ENCODE results near the gene DAZL. TPM values are rescaled to one million over a fixed set of nuclear protein-coding genes. Genes with fewer than 3 reads are reported as not detected.

Gene DAZL
- total RNA-seq, 2 donors from 2014 or later = not detected

DNA sequence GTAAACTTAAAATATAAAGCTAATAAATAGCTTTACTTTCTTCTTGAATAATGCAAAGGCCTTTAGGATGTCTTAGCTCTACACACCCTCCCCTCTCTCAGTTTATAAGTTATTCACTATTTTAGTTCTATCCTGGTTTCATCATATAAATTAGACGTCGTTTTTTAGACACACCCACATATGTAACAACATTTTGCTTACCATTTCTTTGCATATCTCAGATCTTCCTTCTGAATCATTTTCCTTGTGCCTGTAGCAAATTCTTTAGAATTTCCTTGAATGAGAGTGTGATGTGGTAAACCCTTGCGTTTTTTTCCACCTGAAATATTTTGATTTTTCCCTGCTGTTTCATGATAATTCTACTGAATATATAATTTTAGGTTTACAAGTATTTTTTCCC is 2.5 kb upstream of the DAZL start:
- no peaks in the 10 kb centered on the region for H3K4me1 Mint-ChIP-seq (ENCODE audit: low read depth in 2 of 2)
- ATAC-seq = no peak
- no peaks in the 10 kb centered on the region for H3K9me3 Mint-ChIP-seq
- no peaks in the 10 kb centered on the region for H3K36me3 Mint-ChIP-seq
- H3K27me3 Mint-ChIP-seq = peaks cover 5 to 7% of the 10 kb centered on the region in 2 donors
- DNase-seq (ENCODE audit: low spot score) = no peak
- no peak overlapping the region for H3K4me3 Mint-ChIP-seq
- no peak overlapping the region for H3K27ac Mint-ChIP-seq

DNA sequence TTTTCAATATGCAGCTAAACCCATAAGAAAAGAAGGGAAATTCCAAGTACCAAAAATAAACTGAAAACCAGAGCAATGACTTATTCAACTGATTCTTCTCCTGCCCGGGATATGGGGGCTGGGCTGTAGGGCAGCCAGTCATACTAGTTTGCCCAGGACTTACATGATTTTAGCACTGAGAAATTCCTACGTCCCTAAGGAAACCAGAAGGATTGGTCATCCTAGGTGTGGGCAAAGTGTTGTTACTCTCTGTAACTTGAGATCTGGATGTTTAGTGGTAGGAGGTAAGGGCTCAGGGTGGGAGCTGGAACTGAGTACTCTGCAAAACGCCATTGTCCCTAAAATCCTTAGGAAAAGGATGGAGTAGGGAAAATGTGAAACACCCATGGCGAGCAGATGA is 1.2 kb upstream of the DAZL start:
- ATAC-seq (no peak), DNase-seq (ENCODE audit: low spot score) (no peak)
- H3K36me3 Mint-ChIP-seq = no peaks in the 10 kb centered on the region

GRCh38 chr3:16605966-16606365 is 743 bp upstream of the DAZL start:
- no peaks in the 10 kb centered on the region for H3K36me3 Mint-ChIP-seq
- DNase-seq (ENCODE audit: low spot score) (no peak), ATAC-seq (no peak)
- H3K9me3 Mint-ChIP-seq = no peaks in the 10 kb centered on the region
- peaks cover 7 to 8% of the 10 kb centered on the region in 2 donors for H3K27me3 Mint-ChIP-seq
- no peak overlapping the region for H3K4me3 Mint-ChIP-seq
- H3K27ac Mint-ChIP-seq = no peak overlapping the region
- H3K4me1 Mint-ChIP-seq (ENCODE audit: low read depth in 2 of 2) = peaks cover 2 to 4% of the 10 kb centered on the region in 2 donors

More for the DNA sequence above, 1.2 kb upstream of the DAZL start:
- Mint-ChIP-seq H3K27me3 (peaks cover 5 to 7% of the 10 kb centered on the region in 2 donors), H3K4me3 (no peak overlapping the region), H3K9me3 (no peaks in the 10 kb centered on the region), H3K27ac (no peak overlapping the region), H3K4me1 (ENCODE audit: low read depth in 2 of 2) (no peaks in the 10 kb centered on the region)

DNA sequence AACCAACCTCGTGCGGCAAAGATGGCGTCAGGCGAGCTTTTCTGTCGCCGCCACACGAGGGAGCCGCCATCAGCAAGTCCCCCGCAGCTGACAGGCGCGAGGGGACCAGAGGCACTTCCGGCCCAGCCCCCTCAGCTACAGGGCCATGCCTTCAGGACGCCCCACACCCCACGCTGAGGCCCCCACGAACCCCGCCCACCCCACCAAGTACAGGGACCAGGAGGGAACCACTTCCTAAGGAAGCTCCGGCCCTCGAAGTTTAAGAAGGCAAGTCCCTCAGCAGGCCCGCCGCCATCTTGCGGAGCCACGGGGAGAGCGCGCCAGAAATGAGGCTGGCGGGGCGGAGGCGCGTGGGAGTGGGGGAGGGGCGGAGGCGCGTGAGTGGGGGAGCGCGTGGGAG is 790 bp downstream of the DAZL start:
- no peak overlapping the region for H3K4me3 Mint-ChIP-seq
- ATAC-seq (no peak), DNase-seq (ENCODE audit: low spot score) (no peak)
- H3K36me3 Mint-ChIP-seq = no peaks in the 10 kb centered on the region
- H3K4me1 Mint-ChIP-seq (ENCODE audit: low read depth in 2 of 2) = peaks cover 2 to 5% of the 10 kb centered on the region in 2 donors
- H3K27ac Mint-ChIP-seq = no peak overlapping the region
- peaks cover 12 to 15% of the 10 kb centered on the region in 2 donors for H3K27me3 Mint-ChIP-seq
- no peaks in the 10 kb centered on the region for H3K9me3 Mint-ChIP-seq

GRCh38 chr3:16601537-16602005 is 3.7 kb downstream of the DAZL start:
- ATAC-seq (no peak), DNase-seq (ENCODE audit: low spot score) (no peak)
- Mint-ChIP-seq H3K27me3 (peaks cover 9 to 12% of the 10 kb centered on the region in 2 donors), H3K9me3 (no peaks in the 10 kb centered on the region), H3K4me1 (ENCODE audit: low read depth in 2 of 2) (peaks cover 2 to 11% of the 10 kb centered on the region in 2 donors), H3K4me3 (no peak overlapping the region), H3K36me3 (no peaks in the 10 kb centered on the region), H3K27ac (no peak overlapping the region)

GRCh38 chr3:16600780-16601536 is 4.3 kb downstream of the DAZL start:
- H3K4me3 Mint-ChIP-seq = no peak overlapping the region
- peaks cover 2 to 17% of the 10 kb centered on the region in 2 donors for H3K4me1 Mint-ChIP-seq (ENCODE audit: low read depth in 2 of 2)
- ATAC-seq = peak in 1 of 2 donors; percentile 57
- H3K9me3 Mint-ChIP-seq = no peaks in the 10 kb centered on the region
- no peaks in the 10 kb centered on the region for H3K36me3 Mint-ChIP-seq
- peaks cover 9 to 17% of the 10 kb centered on the region in 2 donors for H3K27me3 Mint-ChIP-seq
- H3K27ac Mint-ChIP-seq = no peak overlapping the region
- peak; percentile 73 for DNase-seq (ENCODE audit: low spot score)

- Mint-ChIP-seq H3K36me3 (no peaks in the 10 kb centered on the region), H3K27ac (no peak overlapping the region), H3K27me3 (peaks cover 11 to 23% of the 10 kb centered on the region in 2 donors), H3K4me3 (no peak overlapping the region), H3K4me1 (ENCODE audit: low read depth in 2 of 2) (peaks cover 2 to 19% of the 10 kb centered on the region in 2 donors), H3K9me3 (no peaks in the 10 kb centered on the region)
- ATAC-seq = no peak
- no peak for DNase-seq (ENCODE audit: low spot score)
Measured at GRCh38 chr3:16599694-16600093, 5.5 kb downstream of the DAZL start.

DNA sequence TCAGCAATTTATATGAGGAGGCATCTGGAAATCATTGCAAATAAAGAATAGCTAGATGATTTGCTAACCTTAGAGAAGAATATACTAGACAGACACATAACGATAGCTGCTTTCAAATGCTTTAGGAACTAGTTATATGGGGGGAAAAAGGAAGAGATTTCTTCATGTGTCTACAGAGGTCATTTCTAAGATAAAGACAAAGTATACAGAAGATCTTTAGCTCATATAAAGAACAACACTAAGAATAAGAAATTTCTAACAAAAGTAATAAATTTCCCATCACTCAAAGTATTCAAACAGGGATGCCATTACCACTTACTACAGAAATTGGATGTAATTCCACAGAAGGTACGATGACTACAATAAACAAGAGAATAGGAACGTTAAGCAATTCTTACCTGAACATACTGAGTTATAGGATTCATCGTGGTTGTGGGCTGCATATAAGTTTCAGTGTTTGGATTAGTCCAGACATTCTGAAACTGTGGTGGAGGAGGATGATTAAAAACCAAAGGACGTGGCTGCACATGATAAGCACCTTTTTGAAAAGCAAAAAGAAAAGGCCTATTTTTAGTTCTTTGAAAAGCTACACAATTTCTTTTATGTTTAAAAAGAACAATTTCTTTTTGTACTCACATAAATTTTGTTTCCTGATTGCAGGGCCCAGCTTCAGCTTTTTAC is 8.7 kb downstream of the DAZL start:
- Mint-ChIP-seq H3K9me3 (no peaks in the 10 kb centered on the region), H3K36me3 (no peaks in the 10 kb centered on the region), H3K27me3 (peaks cover 13 to 29% of the 10 kb centered on the region in 2 donors), H3K27ac (no peak overlapping the region), H3K4me1 (ENCODE audit: low read depth in 2 of 2) (peaks cover 2 to 19% of the 10 kb centered on the region in 2 donors), H3K4me3 (no peak overlapping the region)
- ATAC-seq = peak; percentile 68 to 79
- DNase-seq (ENCODE audit: low spot score) = no peak

- DNase-seq (ENCODE audit: low spot score) (no peak), ATAC-seq (no peak)
- no peaks in the 10 kb centered on the region for H3K9me3 Mint-ChIP-seq
- H3K4me1 Mint-ChIP-seq (ENCODE audit: low read depth in 2 of 2) = peaks cover 0 to 14% of the 10 kb centered on the region in 2 donors
- no peak overlapping the region for H3K27ac Mint-ChIP-seq
- no peaks in the 10 kb centered on the region for H3K36me3 Mint-ChIP-seq
- H3K4me3 Mint-ChIP-seq = no peak overlapping the region
- peaks cover 12 to 34% of the 10 kb centered on the region in 2 donors for H3K27me3 Mint-ChIP-seq
Measured at GRCh38 chr3:16595778-16596177, 9.4 kb downstream of the DAZL start.

DNA sequence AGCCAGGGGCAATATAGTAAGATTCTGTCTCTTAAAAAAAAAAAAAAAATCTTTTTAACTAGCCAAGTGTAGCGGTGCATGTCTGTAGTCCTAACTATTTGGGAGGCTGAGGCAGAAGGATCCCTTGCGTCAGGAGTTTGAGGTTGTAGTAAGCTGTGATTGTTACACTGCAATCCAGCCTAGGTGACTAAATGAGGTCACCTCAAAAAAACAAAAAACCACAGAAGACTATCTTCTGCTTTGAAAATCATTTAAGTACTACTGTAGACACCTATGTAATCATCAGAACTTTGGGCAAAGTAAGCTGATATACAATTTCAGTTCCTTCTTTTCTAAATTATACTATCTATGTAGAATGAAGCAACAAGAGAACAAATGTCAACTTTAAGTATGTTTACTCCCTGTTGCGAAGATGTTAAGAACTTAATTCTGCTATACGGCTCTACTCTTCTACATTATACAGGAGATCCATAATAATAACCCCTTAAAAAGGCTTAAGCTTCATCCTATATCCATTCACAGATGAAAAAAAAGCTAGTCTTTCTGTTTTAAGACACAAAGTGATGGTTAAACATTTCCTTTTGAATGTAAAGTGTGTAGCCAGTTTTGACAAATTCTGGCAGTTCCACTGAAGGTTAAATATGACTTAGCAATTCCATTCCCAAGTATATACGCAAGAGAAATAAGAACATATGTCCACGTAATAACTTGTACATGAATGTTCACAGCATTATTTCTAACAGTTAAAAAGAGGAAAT is 15.2 kb downstream of the DAZL start:
- no peaks in the 10 kb centered on the region for H3K9me3 Mint-ChIP-seq
- H3K27me3 Mint-ChIP-seq = peaks cover 7 to 16% of the 10 kb centered on the region in 2 donors
- no peak overlapping the region for H3K27ac Mint-ChIP-seq
- no peaks in the 10 kb centered on the region for H3K4me1 Mint-ChIP-seq (ENCODE audit: low read depth in 2 of 2)
- H3K4me3 Mint-ChIP-seq = no peak overlapping the region
- no peak for DNase-seq (ENCODE audit: low spot score)
- peak in 1 of 2 donors; percentile 33 for ATAC-seq
- no peaks in the 10 kb centered on the region for H3K36me3 Mint-ChIP-seq

GRCh38 chr3:16589120-16589519 is 16.1 kb downstream of the DAZL start:
- Mint-ChIP-seq H3K36me3 (no peaks in the 10 kb centered on the region), H3K4me3 (no peak overlapping the region), H3K27me3 (peaks cover 3 to 11% of the 10 kb centered on the region in 2 donors), H3K4me1 (ENCODE audit: low read depth in 2 of 2) (no peaks in the 10 kb centered on the region), H3K9me3 (no peaks in the 10 kb centered on the region), H3K27ac (no peak overlapping the region)
- ATAC-seq (no peak), DNase-seq (ENCODE audit: low spot score) (no peak)

DNA sequence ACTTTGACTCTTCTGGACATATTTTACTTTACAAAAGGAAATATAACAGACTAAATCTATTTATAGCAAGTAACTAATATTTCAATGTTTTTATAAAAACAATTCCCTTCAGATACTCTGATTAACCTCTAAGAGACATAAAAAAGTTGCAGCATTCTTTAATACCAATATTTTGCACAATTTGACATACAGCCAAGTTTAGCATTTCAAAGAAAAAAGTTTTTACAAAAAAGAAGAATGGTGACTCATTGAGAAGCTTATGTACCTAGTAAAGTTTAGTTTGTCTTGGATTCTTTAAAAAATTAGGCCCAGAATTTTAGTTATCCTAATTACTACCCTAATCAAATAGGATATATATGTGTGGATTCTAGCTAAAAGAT is 17.6 kb downstream of the DAZL start:
- Mint-ChIP-seq H3K36me3 (no peaks in the 10 kb centered on the region), H3K4me1 (ENCODE audit: low read depth in 2 of 2) (no peaks in the 10 kb centered on the region), H3K27me3 (peaks cover 3 to 11% of the 10 kb centered on the region in 2 donors), H3K27ac (no peak overlapping the region), H3K4me3 (no peak overlapping the region), H3K9me3 (no peaks in the 10 kb centered on the region)
- DNase-seq (ENCODE audit: low spot score) (no peak), ATAC-seq (no peak)

GRCh38 chr3:16587047-16587680 is 18.1 kb downstream of the DAZL start:
- Mint-ChIP-seq H3K4me1 (ENCODE audit: low read depth in 2 of 2) (no peaks in the 10 kb centered on the region), H3K27me3 (peaks cover 3 to 11% of the 10 kb centered on the region in 2 donors), H3K4me3 (no peak overlapping the region), H3K27ac (no peak overlapping the region), H3K9me3 (no peaks in the 10 kb centered on the region), H3K36me3 (no peaks in the 10 kb centered on the region)
- DNase-seq (ENCODE audit: low spot score) (no peak), ATAC-seq (no peak)

Measured in natural killer cell treated with Interleukin-12 subunit alpha and Interleukin-12 subunit beta and Interleukin-15 and Interleukin-18, amount 100 ng/mL, for 72 hours (primary cell).